ENCODE results near the gene SOD1.
"Not testable (repeated sequence)": the region's sequence is repeated elsewhere in the genome, so short reads cannot be mapped to it uniquely, and the experiment has no call there.

SOD1 gene

GRCh38 chr21:31656199-31657095 lies 3.0 kb upstream of the SOD1 start:
- DNase-seq, result peak; percentile 84

GRCh38 chr21:31658053-31658452 lies 1.4 kb upstream of the SOD1 start:
- no peak for DNase-seq

- no peak for DNase-seq
These were observed 282 bp upstream of the SOD1 start for GRCh38 chr21:31659286-31659535.

GRCh38 chr21:31660259-31660565 lies 719 bp downstream of the SOD1 start:
- DNase-seq, result no peak

GRCh38 chr21:31660591-31660990 lies 1.1 kb downstream of the SOD1 start:
- DNase-seq, result no peak

GRCh38 chr21:31663584-31664249 lies 4.2 kb downstream of the SOD1 start:
- DNase-seq, result no peak

GRCh38 chr21:31665397-31665796 lies 5.9 kb downstream of the SOD1 start:
- DNase-seq, result peak; percentile 68

DNA sequence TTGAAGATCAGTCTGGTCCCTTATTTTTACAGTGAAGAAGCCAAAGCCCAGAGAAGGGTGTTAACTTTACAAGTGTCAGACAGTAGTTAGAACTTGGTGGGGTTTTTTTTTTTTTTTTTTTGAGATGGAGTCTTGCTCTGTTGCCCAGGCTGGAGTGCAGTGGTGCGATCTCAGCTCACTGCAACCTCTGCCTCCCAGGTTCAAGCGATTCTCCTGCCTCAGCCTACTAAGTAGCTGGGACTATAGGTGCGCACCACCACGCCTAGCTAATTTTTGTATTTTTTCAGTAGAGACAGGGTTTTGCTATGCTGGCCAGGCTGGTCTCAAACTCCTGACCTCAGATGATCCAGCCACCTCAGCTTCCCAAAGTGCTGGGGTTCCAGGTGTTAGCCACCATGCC lies 6.4 kb downstream of the SOD1 start:
- not testable (repeated sequence) for DNase-seq

GRCh38 chr21:31666445-31667010 lies 7.0 kb downstream of the SOD1 start:
- DNase-seq, result peak; percentile 29

DNA sequence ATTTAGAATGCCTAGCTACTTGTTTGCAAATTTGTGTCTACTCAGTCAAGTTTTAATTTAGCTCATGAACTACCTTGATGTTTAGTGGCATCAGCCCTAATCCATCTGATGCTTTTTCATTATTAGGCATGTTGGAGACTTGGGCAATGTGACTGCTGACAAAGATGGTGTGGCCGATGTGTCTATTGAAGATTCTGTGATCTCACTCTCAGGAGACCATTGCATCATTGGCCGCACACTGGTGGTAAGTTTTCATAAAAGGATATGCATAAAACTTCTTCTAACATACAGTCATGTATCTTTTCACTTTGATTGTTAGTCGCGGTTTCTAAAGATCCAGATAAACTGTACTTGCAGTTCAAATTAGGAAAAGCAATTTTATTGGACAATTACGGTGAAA lies 7.6 kb downstream of the SOD1 start:
- DNase-seq, result peak; percentile 57

GRCh38 chr21:31667639-31668038 lies 8.1 kb downstream of the SOD1 start:
- DNase-seq, result no peak

- peak; percentile 65 for DNase-seq
These were observed 9.4 kb downstream of the SOD1 start for GRCh38 chr21:31668651-31669491.

- DNase-seq, result no peak
These were observed 10.6 kb downstream of the SOD1 start for GRCh38 chr21:31670070-31670469.

- DNase-seq, result no peak
These were observed 11.7 kb downstream of the SOD1 start for GRCh38 chr21:31671146-31671716.

DNA sequence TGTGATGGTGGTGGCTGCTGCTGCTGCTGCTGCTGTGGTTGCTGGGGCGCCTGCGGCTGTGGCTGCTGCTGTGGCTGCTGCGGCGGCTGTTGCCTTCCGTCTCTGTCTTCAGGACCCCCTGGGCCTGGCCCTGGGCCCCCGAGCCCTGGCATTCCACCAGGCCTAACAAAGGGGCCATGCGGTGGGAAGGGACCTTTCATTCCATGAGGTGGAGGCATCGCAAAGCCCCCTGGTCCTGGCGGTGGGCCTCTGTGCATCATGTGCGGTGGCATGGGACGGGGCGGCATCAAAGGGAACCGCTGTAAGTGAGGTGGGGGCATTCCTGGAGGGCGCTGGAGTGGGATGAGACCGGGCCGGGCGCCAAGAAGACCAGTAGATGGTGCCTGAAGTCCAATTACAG lies 12.4 kb downstream of the SOD1 start:
- no peak for DNase-seq

- DNase-seq, result no peak
These were observed 13.9 kb downstream of the SOD1 start for GRCh38 chr21:31673321-31673912.

DNA sequence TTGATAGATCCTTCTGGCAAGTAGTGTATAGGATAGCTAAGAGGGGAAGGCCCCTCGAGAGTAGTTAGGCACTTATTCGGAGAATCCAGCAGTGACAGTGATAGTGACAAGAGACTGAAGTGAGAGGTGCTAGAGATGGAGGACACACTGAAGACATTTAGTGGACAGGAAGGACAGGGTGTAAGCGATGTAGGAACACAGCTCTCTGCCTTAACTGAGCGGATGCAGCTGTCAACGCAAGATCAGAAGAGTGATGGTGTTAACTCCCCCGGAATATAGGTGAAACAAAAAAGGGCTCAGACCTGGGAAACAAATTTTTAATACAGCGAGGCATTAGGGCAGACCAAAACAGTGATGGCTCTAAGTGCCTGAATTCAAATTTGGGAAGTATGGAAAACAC lies 15.8 kb downstream of the SOD1 start:
- no peak for DNase-seq

- no peak for DNase-seq
These were observed 16.5 kb downstream of the SOD1 start for GRCh38 chr21:31675960-31676359.

DNA sequence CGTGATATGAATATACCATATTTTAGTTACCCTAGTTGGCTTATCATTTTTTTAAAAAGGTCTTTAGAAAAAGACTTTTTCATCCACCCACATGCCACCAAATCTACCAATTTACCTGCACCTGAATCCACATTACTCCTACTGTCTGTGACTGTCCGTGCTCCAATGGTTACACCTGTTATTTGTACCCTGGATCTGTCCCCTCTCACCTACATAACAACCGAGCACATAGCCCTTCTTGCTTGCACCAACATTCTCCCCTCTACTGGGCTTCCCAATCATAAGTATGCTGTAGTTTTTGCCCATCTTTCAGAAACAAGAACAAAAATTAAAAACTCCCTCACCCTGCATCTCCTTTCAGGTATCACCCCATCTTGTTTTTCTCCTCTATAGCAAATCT lies 17.6 kb downstream of the SOD1 start:
- no peak for DNase-seq

- DNase-seq, result no peak
These were observed 19.0 kb downstream of the SOD1 start for GRCh38 chr21:31678478-31678877.

- no peak for DNase-seq
These were observed 23.1 kb downstream of the SOD1 start for GRCh38 chr21:31682620-31683019.

DNA sequence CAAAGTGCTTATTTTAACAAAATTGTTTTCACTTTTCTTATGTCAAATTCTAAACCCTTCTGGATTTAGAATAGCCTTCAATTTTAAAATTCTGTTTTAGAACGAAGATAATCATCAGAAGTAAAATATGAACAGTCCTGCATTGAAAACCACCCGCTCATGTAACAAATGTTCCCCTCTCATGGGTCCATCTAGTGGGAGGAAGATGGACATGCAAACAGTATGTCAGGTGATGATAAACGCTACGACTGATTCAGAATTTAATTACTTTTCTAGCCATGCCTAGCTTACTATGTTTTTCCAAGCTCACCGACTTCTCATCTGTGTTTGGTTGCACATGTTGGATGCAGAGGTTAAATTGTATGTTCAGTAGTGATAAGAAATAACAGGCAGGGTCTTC lies 23.5 kb downstream of the SOD1 start:
- no peak for DNase-seq

DNA sequence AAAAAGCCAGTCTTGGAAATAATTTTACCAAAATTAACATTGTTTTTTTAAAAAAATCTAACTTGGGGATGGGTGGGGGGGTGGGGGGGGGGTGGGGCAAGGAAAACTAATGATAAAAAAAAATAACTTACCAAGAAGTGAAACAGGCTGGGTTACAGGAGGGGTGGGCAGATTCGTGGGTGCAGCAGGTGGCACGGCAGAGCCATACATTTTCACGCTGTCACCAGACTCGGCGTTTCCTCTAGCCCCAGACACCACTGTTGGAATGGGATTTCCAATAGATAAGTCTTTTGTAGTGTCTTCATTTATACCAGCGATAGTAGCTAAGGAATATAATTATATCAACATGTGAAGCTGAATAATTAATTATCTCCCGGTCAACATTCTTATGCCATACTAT lies 25.4 kb downstream of the SOD1 start:
- DNase-seq, result no peak

Measured in activated CD4-positive, alpha-beta T cell treated with anti-CD3 and anti-CD28 coated beads, Interleukin-10, Interleukin-2, amounts not matched to agents 100 ng/mL and 50 ng/mL, durations not matched to agents 16 hours and 8 hours (primary cell).